B cell (primary cell): Measurements from ENCODE around the gene HIRIP3. TPM values are rescaled to one million over a fixed set of nuclear protein-coding genes. Genes with fewer than 3 reads are reported as not detected.
"Not testable (repeated sequence)": the region's sequence is repeated elsewhere in the genome, so short reads cannot be mapped to it uniquely, and the experiment has no call there.

ENCODE experiments used
- ATAC-seq: fragments of 200-7000 bp; cut with Tn5 transposase; one replicate; pipeline ENCODE4 v1.10.0; 2021; ENCODE audit warnings: low read depth, mild to moderate bottlenecking, moderate number of reproducible peaks, moderate library complexity
- CTCF ChIA-PET: fragments of 350-600 bp; sonication (Branson Sonifier 250); formaldehyde crosslinking; loops from one replicate; lab custom pipeline; 2021; ENCODE audit warnings: antibody characterized with exemption, inconsistent platforms; lab: Charles Lee
- POLR2A ChIA-PET: fragments of 350-600 bp; sonication (Branson Sonifier 250); formaldehyde crosslinking; loops from one replicate; lab custom pipeline; 2021; ENCODE audit warnings: antibody characterized with exemption; lab: Charles Lee
- DNase-seq: peaks from one replicate; pipeline ENCODE4 v3.0.0; 2013
- H2AFZ ChIP-seq: 2 replicates; pipeline ENCODE4 v1.6.1; 2012; ENCODE audit warnings: mild to moderate bottlenecking, low read depth, low read length; ENCODE audit not compliant: insufficient read depth, poor library complexity, severe bottlenecking
- H3K27ac ChIP-seq, 2 donors: 1 replicate in 1 of 2; 2 replicates in 1 of 2; pipeline ENCODE4 v1.5.1; 2012 to 2013; ENCODE audit warnings: low read length in 2 of 2, mild to moderate bottlenecking in 2 of 2, moderate library complexity in 1 of 2
- H3K27me3 ChIP-seq, 4 experiments: fragments of 200-600 bp in 1 of 4; sonication (generic) in 1 of 4; replicated peaks in 1 of 4; 1 replicate in 2 of 4; 2 replicates in 2 of 4; pipeline versions ENCODE4 v1.6.1 to v1.7.0; 2013 to 2016; ENCODE audit warnings: low read length in 3 of 4, mild to moderate bottlenecking in 2 of 4, mixed read lengths in 1 of 4, moderate library complexity in 1 of 4; ENCODE audit not compliant: insufficient read depth in 4 of 4, control insufficient read depth in 3 of 4; ENCODE audit errors: control extremely low read depth in 1 of 4
- H3K36me3 ChIP-seq, 2 experiments: replicated peaks in 1 of 2; 1 replicate in 1 of 2; 2 replicates in 1 of 2; pipeline versions ENCODE4 v1.6.1 to v1.7.1; 2013; ENCODE audit warnings: low read length in 1 of 2; ENCODE audit not compliant: insufficient read depth in 2 of 2, control insufficient read depth in 1 of 2; ENCODE audit errors: control extremely low read depth in 1 of 2, extremely low read depth in 1 of 2
- H3K4me1 ChIP-seq, 2 donors: fragments of 200-600 bp in 1 of 2; sonication (generic) in 1 of 2; 1 replicate in 1 of 2; 2 replicates in 1 of 2; pipeline versions ENCODE4 v1.5.1 to v1.6.1; 2013 to 2017; ENCODE audit warnings: low read length in 2 of 2; ENCODE audit not compliant: control insufficient read depth in 2 of 2, insufficient read depth in 2 of 2
- H3K4me2 ChIP-seq: replicated peaks from 2 replicates; pipeline ENCODE3; 2012; ENCODE audit warnings: mild to moderate bottlenecking, low read depth, low read length; ENCODE audit not compliant: poor library complexity, severe bottlenecking
- H3K4me3 ChIP-seq, 5 experiments: fragments of 200-600 bp in 1 of 5; sonication (generic) in 1 of 5; 1 replicate in 3 of 5; 2 replicates in 2 of 5; pipeline versions ENCODE4 v1.5.1 to v1.7.0; 2011 to 2016; ENCODE audit warnings: low read length in 4 of 5, mild to moderate bottlenecking in 4 of 5, low read depth in 2 of 5, control low read depth in 1 of 5, moderate library complexity in 1 of 5; ENCODE audit not compliant: insufficient read depth in 1 of 5; ENCODE audit errors: control extremely low read depth in 1 of 5, extremely low read depth in 1 of 5
- H3K79me2 ChIP-seq: fragments of 200-600 bp; sonication (generic); one replicate; pipeline ENCODE4 v1.6.0; 2016; ENCODE audit warnings: low read length; ENCODE audit not compliant: control insufficient read depth, insufficient read depth
- H3K9ac ChIP-seq: fragments of 200-600 bp; sonication (generic); 2 replicates; pipeline ENCODE4 v1.6.1; 2017; ENCODE audit warnings: mild to moderate bottlenecking, low read length, moderate library complexity
- H3K9me3 ChIP-seq, 3 donors: one replicate each; pipeline versions ENCODE4 v1.6.1 to v1.7.1; 2013; ENCODE audit warnings: low read length in 2 of 3; ENCODE audit not compliant: control insufficient read depth in 2 of 3, insufficient read depth in 1 of 3; ENCODE audit errors: control extremely low read depth in 1 of 3
- H4K20me1 ChIP-seq: 2 replicates; pipeline ENCODE4 v1.6.0; 2012; ENCODE audit warnings: mild to moderate bottlenecking, low read length; ENCODE audit not compliant: insufficient read depth, control insufficient read depth, poor library complexity, severe bottlenecking
- H3K27ac Mint-ChIP-seq: one replicate; pipeline ENCODE4 v1.8.0; 2021; ENCODE audit warnings: mixed read lengths
- H3K27me3 Mint-ChIP-seq: one replicate; pipeline ENCODE4 v1.8.0; 2021; ENCODE audit warnings: mixed read lengths
- H3K4me1 Mint-ChIP-seq: one replicate; pipeline ENCODE4 v1.8.0; 2021; ENCODE audit warnings: mixed read lengths
- H3K4me3 Mint-ChIP-seq: one replicate; pipeline ENCODE4 v1.8.0; 2021; ENCODE audit warnings: mixed read lengths
- H3K9me3 Mint-ChIP-seq: one replicate; pipeline ENCODE4 v1.8.0; 2022; ENCODE audit warnings: mixed read lengths; ENCODE audit not compliant: insufficient read depth
- EZH2 ChIP-seq: IDR thresholded peaks from 2 replicates; pipeline ENCODE4 v1.6.1; 2012; ENCODE audit warnings: borderline replicate concordance, low read depth, mild to moderate bottlenecking, moderate library complexity, low read length; ENCODE audit not compliant: insufficient read depth, poor library complexity, severe bottlenecking
- WGBS: methylation state at CpG from one replicate; pipeline ENCODE4 v1.1.5; 2013; ENCODE audit warnings: missing lambda C conversion rate; ENCODE audit not compliant: insufficient coverage; 5-methylcytosine and 5-hydroxymethylcytosine counted together
- intact Hi-C: fragments of 100-400 bp; cut with micrococcal nuclease; formaldehyde crosslinking; loops from one replicate; pipeline ENCODE4 v1.10.0; 2022
- polyA plus RNA-seq: library from polyadenylated mRNA; depleted of rRNA; stranded (reverse); fragments of >200 nt; gene quantifications from 2 replicates; pipeline ENCODE4 v1.2.3, GENCODE V29; 2012
- total RNA-seq, 2 donors: library from RNA; stranded (reverse); fragments of 120-200 nt in 1 of 2; gene quantifications; 1 replicate in 1 of 2; 2 replicates in 1 of 2; pipeline versions ENCODE4 v1.2.3 to v1.2.4, GENCODE V29; 2013 to 2022
- TF ChIP-seq, protein P1 (sequence below): fragments of 200-600 bp; IDR thresholded peaks from one replicate; pipeline ENCODE4 v1.8.0; 2022; ENCODE audit warnings: antibody characterized with exemption, mild to moderate bottlenecking

Gene HIRIP3
- total and polyA plus RNA-seq, 2 donors (not counting 1 experiment from before 2014, with no cell fraction given) = 12.2 to 13.9 TPM

DNA sequence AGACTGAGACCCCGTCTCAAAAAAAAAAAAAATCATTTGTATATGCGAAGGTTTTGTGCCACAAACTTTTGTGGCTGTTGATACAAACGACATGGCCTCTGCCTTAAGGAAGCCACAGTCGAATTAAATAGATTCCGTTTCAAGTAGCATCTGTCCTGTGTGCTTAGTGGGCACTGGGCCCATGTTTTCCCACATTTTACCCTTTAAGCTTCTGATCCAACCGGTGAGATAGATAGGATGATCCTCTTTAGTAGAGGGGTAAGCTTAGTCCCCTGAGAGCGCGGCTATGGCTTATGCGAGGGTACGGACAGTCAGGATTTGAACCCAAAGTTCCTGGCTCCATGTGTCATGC, 34.3 kb downstream of the HIRIP3 start:
- peaks cover 13 to 19% of the 10 kb centered on the region in 2 donors for H3K4me1 ChIP-seq
- peak overlapping the region; percentile 95 for H2AFZ ChIP-seq
- H3K4me3 ChIP-seq = peak overlapping the region; percentile 5 to 86 (median 76)
- no peak for DNase-seq
- no peaks in the 10 kb centered on the region for H3K9me3 ChIP-seq
- ChIA-PET CTCF (interaction anchor here (0.5 to 2.2 kb wide), 8 partner anchors 12 to 444 kb away, joined by 3 to 14 read pairs (median 3); partner anchors contain the start of genes KCTD13 and TAOK2), POLR2A (interaction anchor here (0.7 to 2.7 kb wide), 6 partner anchors 11 to 787 kb away, joined by 3 to 16 read pairs (median 6); partner anchors contain the start of genes CDIPT, KCTD13, PHKG2 and TAOK2)
- H4K20me1 ChIP-seq = no peaks in the 10 kb centered on the region
- H3K4me1 Mint-ChIP-seq = peaks cover 19% of the 10 kb centered on the region
- 85% methylated on average over 4 of the region's 10 CpGs for WGBS
- no peak for TF ChIP-seq EZH2
- TF ChIP-seq, protein P1, sequence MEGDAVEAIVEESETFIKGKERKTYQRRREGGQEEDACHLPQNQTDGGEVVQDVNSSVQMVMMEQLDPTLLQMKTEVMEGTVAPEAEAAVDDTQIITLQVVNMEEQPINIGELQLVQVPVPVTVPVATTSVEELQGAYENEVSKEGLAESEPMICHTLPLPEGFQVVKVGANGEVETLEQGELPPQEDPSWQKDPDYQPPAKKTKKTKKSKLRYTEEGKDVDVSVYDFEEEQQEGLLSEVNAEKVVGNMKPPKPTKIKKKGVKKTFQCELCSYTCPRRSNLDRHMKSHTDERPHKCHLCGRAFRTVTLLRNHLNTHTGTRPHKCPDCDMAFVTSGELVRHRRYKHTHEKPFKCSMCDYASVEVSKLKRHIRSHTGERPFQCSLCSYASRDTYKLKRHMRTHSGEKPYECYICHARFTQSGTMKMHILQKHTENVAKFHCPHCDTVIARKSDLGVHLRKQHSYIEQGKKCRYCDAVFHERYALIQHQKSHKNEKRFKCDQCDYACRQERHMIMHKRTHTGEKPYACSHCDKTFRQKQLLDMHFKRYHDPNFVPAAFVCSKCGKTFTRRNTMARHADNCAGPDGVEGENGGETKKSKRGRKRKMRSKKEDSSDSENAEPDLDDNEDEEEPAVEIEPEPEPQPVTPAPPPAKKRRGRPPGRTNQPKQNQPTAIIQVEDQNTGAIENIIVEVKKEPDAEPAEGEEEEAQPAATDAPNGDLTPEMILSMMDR = no peak
- intact Hi-C loops = loop anchor here (1.0 to 5.0 kb wide), 2 partner anchors 35 to 1111 kb away; partner anchors contain the start of genes INO80E, ZNF646 and ZNF668
- H3K9ac ChIP-seq = peak overlapping the region; percentile 86
- H3K4me3 Mint-ChIP-seq = peak overlapping the region; percentile 90
- no peaks in the 10 kb centered on the region for H3K27me3 Mint-ChIP-seq
- peaks cover 6% of the 10 kb centered on the region for H3K79me2 ChIP-seq
- ATAC-seq = no peak
- peak overlapping the region; percentile 98 for H3K4me2 ChIP-seq
- H3K36me3 ChIP-seq = no peaks in the 10 kb centered on the region
- no peaks in the 10 kb centered on the region for H3K27me3 ChIP-seq
- peak overlapping the region; percentile 53 to 88 for H3K27ac ChIP-seq
- H3K9me3 Mint-ChIP-seq = no peaks in the 10 kb centered on the region
- H3K27ac Mint-ChIP-seq = peak overlapping the region; percentile 91

DNA sequence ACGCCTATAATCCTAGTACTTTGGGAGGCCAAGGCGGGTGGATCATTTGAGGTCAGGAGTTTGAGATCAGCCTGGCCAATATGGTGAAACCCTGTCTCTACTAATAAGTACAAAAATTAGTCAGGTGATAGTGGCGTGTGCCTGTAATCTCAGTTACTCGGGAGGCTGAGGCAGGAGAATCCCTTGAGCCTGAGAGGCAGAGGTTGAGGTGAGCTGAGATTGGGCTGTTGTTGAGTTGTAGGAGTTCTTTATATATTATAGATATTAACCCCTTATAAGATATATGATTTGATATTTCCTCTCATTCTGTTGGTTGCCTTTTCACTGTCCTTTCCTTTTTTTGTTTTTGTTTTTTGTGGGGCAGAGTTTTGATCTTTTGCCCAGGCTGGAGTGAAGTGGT, 35.6 kb downstream of the HIRIP3 start:
- H3K9me3 ChIP-seq, DNase-seq, H3K4me2 ChIP-seq, H3K9me3 Mint-ChIP-seq, H3K27me3 Mint-ChIP-seq, H3K27ac Mint-ChIP-seq, H3K27me3 ChIP-seq, H3K9ac ChIP-seq, H3K27ac ChIP-seq, H3K79me2 ChIP-seq, POLR2A ChIA-PET, H3K36me3 ChIP-seq, H2AFZ ChIP-seq, H4K20me1 ChIP-seq, ATAC-seq, CTCF ChIA-PET, H3K4me3 ChIP-seq: not testable (repeated sequence)
- Mint-ChIP-seq H3K4me1 (peaks cover 17% of the 10 kb centered on the region), H3K4me3 (peak overlapping the region; percentile 26)
- H3K4me1 ChIP-seq = peaks cover 13 to 19% of the 10 kb centered on the region in 2 donors
- intact Hi-C loops = loop anchor here (5.0 kb wide), 1 partner anchor 1112 kb away; the partner anchor contains the start of genes ZNF646 and ZNF668
- WGBS = no CpG with 5 or more reads among the region's 4 CpGs
